Activated CD4-positive, CD25-positive, alpha-beta regulatory T cell treated with anti-CD3 and anti-CD28 coated beads, Interleukin-2, amount 50 U/mL, for 24 hours (primary cell): ENCODE data around the gene TUBGCP2.

ENCODE experiments used
- ATAC-seq, 2 donors: fragments of 150-1000 bp; cut with Tn5 transposase; one replicate each; pipeline ENCODE4 v1.10.0; 2021; ENCODE audit warnings: mild to moderate bottlenecking in 1 of 2, moderate library complexity in 1 of 2

The TUBGCP2 gene

DNA sequence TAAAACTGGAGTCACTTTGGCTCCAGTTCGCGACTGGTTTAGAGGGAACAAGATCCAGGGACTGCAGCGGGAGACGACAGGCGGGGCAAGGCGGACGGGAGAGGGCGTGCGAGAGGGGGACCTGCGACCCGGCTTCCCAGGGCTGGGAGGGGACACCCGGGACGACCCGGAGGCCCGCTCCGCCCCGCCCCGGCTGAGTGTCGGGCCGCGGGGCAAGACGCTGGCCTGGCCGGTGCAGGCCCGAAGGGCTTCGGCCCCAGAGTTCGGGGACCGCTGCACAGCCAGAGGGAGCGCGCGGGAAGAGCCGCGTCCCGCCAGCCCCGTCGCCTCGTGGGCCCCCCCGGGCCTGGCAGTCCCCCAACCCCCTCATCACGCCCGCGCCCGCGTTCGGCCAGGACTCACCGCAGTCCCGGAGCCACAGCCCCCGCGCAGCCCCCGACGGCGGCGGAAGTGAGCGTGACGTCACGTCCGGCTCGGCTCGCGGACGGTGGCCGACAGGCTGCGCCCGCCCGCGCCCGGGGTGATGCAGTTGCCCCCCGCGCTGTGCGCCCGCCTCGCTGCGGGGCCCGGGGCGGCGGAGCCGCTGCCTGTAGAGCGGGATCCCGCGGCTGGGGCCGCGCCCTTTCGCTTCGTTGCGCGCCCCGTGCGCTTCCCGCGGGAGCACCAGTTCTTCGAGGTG lies at the start of gene TUBGCP2, which contains the start of gene ZNF511:
TUBGCP2 (minus strand) TSS at position 452 of the 679 bp plus-strand sequence. CDS start 5,931 bp downstream, outside the sequence.
ZNF511 (plus strand) TSS at position 494 of the 679 bp plus-strand sequence; CDS start at position 524, 30 bp downstream.
- peak; percentile 76 to 81 for ATAC-seq

DNA sequence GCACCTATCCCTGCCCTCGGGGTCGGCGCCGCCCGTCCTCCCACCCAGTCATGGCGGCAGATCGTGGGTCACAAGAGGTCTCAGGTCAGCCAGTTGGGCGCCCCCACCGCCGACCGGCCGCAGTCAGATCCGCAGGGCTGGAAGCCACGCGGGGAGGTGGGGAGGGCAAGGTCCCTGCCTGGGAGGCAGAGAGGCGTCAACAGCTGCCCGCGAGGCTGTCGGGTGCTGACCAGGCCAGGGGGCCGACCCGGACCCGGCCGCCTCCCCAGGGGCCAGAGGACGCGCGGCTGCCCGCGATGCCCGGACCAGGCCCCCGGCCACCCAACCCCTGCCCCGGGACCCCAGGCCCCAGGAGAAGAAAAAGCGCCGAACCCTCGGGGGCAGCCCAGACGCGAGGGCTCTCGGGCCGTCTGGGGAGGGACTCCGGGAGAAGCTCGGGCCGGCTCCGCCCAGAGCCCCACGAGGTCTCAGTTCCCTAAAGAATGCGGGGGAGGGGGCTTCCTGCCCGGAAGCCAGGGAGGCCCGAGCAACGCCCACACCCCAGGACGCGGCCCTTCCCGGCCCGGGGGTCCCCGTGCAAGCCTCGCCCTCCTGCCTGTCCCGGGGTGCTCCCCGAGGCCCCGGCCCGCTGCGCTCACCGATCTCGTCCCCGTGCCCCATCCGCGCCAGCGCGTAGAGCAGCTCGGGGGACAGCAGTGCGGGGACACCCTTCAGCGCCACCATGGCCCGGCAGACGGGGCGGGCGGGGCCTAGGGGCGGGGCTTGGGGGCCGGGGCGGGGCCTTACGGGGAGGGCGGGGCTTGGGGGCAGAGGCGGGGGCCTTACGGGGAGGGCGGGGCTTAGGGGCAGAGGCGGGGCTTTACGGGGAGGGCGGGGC lies 48.9 kb upstream of the TUBGCP2 start, which contains the start of gene FUOM:
FUOM (minus strand) TSS at position 735 of the 877 bp plus-strand sequence; CDS start at position 723, 12 bp downstream.
- ATAC-seq = peak; percentile 82 to 86

GRCh38 chr10:133356549-133357284 lies 48.0 kb upstream of the TUBGCP2 start:
- ATAC-seq = peak in 1 of 2 donors; percentile 4

- no peak for ATAC-seq
Observed at GRCh38 chr10:133355991-133356390, 47.3 kb upstream of the TUBGCP2 start.

DNA sequence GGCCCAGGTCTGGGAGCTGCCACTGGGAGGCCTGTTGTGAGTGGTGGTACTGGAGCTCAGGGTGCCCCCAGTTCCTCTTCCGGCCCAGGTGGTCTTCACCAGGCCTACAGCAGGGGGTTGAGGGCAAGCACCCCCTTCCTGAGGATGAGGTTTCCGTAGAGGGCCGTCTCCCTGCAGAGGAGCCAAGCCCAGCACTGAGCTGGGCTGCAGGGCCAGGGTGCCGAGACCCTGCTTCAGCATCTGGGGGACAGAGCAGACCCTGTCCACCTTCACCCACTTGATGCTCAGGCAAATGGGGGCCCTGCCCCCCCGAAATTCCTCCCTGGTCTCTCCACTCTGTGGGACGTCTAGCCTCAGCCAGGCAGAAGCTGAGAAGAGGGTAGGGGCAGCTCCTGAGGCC lies 46.6 kb upstream of the TUBGCP2 start:
- no peak for ATAC-seq

GRCh38 chr10:133354672-133355240 lies 46.1 kb upstream of the TUBGCP2 start:
- no peak for ATAC-seq

GRCh38 chr10:133353988-133354605 lies 45.4 kb upstream of the TUBGCP2 start:
- ATAC-seq = no peak

DNA sequence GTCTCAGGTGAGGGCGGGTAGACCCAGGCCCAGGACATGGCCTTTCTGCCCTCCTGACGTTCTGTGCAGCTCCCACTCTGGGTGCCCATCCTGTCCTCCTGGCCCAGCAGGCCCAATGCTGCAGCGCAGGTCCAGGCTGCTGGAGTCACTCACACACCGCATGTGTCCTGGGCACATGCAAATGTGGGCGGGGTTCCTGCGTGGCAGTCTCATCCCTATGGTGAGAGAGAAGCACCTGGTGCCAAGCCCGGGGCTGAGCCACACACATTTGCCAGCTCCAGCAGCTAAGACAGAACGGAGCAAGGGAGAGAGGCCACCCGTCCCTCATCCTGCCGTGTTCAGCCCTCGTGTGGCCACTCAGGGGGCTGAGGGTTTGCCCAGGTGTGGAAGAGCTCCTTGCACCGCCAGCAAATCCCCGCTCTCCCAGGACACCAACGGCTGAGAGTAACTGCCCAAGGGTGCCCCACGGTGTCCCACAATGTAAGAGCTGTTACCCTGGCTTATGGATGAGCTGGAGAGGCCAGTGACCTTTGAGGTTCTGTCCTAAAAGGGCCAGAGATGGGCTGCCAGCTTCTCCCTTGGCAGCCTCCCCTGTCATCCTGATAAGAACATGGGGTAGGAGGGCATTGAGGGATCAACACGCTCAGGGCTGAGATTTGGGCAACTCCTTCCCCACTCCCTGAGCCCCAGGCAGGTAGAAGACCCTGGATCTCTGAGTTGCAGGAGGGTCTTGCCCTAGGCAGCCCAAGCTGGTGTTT lies 44.7 kb upstream of the TUBGCP2 start:
- ATAC-seq = no peak

DNA sequence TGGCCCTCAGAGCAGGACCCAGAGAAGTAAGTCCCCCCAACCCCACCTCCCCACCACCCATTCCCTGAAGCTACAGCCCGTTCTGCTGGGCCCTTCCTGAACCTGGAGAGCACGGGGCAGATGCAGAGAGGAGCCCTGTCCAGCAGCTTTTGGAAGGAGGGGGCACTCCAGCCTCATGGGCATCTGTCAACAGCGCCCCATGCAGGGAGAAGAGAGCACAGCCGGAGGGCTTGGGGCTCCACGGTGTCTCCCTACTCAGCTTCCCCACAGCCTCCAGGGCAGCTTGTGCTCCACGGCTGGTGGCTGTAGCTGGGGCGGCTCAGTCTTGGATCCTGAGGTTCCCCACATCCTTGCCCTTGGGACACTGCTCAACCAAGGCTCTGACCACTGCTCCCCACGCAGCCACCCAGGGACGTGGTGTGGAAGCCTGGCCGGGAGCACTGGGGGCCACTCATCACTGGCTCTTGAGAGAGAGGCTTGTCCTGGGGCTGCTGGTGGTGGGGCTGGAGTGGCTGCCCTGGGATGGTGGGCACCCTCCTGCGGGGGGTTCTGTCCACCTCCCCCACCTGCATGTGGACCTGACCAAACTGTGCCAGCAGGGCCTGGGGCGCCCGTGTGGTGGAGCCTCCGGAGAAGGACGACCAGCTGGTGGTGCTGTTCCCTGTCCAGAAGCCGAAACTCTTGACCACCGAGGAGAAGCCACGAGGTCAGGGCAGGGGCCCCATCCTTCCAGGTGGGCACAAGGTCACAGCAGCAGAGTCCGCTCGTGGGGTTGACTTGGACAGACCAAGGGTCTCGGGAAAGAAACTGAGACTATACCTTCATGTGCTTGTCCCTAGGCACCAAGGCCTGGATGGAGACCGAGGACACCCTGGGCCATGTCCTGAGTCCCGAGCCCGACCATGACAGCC lies 43.0 kb upstream of the TUBGCP2 start:
- ATAC-seq = no peak

GRCh38 chr10:133350950-133351329 lies 42.3 kb upstream of the TUBGCP2 start:
- ATAC-seq = no peak

- no peak for ATAC-seq
Observed at GRCh38 chr10:133350283-133350949, 41.7 kb upstream of the TUBGCP2 start.

DNA sequence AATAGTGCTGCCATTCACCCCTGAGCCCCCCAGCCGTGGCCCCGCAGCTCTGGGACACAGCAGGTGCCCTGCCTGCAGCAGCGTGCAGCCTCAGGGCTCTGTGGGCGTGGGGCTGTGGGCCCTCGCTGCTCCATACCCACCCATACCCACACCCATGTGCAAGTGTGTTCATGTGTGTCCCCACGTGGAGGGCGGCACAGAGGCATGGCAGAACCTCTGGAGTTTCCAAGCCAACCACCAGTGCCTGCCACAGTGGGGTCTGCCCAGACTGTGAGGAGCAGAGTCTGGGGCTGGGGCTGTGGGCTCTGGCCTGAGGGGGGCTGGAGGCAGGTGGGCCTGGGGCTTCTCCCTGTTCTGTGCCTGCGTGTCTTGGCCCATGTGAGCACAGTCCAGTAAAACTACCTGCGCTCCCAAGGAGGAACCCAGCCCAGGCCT lies 40.9 kb upstream of the TUBGCP2 start:
- no peak for ATAC-seq

DNA sequence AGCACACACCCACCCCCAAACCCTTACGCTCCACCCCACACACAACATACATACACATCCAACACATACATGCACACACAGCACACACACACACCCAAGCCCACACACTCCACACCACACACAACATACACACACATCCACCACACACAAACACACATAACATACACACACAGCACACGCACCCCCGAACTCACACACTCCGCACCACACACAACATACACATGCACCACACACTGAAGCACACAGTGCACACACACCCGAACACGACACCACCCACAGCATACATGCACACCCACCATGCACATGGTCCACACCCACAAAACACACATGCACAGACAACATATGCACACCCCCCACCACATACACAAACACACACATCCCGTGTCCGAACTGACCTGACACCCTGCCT lies 40.5 kb upstream of the TUBGCP2 start:
- ATAC-seq = no peak

GRCh38 chr10:133347710-133348517 lies 39.2 kb upstream of the TUBGCP2 start:
- ATAC-seq = no peak

GRCh38 chr10:133346413-133346812 lies 37.7 kb upstream of the TUBGCP2 start:
- ATAC-seq = no peak

DNA sequence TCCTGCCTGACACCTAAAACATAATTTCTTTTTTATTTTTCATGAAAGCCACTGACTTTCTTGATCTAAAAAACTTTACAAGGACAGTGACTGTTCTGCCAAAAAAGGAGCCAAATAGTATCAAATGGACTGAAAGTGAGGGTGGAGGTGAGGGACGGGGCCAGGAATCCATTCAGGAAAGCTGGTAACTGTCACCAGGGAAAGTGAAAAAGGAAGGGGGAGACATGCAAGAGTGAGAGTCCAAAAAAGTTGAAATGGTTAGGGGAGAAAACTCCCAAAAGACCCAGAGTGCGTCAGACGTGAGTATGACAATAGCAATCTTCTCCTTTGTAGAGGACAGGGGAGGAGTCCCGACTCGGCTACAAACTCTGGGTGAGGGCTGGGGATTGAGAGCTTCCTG lies 35.6 kb upstream of the TUBGCP2 start:
- no peak for ATAC-seq

GRCh38 chr10:133343558-133343957 lies 34.9 kb upstream of the TUBGCP2 start:
- no peak for ATAC-seq

DNA sequence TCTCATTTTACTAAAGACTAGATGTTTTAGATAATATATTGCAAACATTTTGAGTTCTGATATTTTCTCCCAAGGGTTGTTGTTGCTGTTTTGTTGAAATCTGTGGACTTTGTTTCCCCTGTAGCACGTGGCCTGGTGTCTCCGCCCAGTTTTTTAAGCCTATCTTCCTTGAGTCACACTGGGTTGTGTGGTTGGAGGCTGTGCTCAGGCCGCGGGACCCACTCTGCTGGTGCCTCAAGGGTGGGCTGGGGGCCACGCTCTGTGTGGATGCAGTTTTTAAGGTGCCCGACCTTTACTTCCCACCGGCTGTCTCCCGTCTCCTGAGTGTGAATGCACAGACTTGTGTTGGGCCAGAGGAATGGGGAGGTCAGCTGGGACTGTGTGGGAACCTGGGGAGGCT lies 34.3 kb upstream of the TUBGCP2 start:
- no peak for ATAC-seq

DNA sequence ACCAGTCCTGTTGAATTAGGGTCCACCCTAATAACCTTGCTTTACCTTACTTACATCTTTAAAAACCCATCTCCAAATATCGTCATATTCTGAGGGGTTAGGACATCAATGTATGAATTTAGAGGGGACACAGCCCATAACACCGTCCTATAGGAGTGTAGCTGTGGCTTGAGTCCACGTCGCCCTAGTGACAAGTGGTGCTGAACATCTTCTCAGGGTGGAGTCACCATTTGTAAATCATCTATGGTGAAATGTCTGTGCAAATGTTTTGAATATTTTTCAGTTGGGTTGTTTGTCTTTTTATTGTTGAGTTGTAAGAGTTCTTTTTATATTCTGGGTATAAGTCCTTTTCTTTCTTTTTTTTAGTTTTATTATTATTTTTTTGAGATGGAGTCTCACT lies 33.3 kb upstream of the TUBGCP2 start:
- no peak for ATAC-seq
